A549 (cell line): ENCODE results near the gene SAT2.

ENCODE experiments used
- CTCF ChIP-seq: fragments of >200 bp; sonication (Bioruptor Twin); formaldehyde crosslinking; IDR thresholded peaks from 3 replicates; pipeline ENCODE4 v1.5.1; 2016
- JUN ChIP-seq, 2 experiments: fragments of >200 bp; sonication (Bioruptor Twin); formaldehyde crosslinking; IDR thresholded peaks; 2 replicates in 1 of 2; 3 replicates in 1 of 2; pipeline ENCODE4 v1.6.1; 2016 to 2017
- RFX5 ChIP-seq: fragments of 450-650 bp; IDR thresholded peaks from 2 replicates; pipeline ENCODE4 v1.7.1; 2014; ENCODE audit warnings: antibody characterized with exemption, mild to moderate bottlenecking, moderate library complexity

- no peak for TF ChIP-seq CTCF
- TF ChIP-seq RFX5 = no peak
- no peak for TF ChIP-seq JUN (IDR thresholded peaks at IDR 0.05)
Measured at GRCh38 chr17:7626307-7626706, 1.3 kb downstream of the SAT2 start.
